AG09319 (cell line): Measurements from ENCODE around the gene LRFN3.
"Not testable (repeated sequence)": the region's sequence is repeated elsewhere in the genome, so short reads cannot be mapped to it uniquely, and the experiment has no call there.

ENCODE experiments used
- DNase-seq: peaks from one replicate; pipeline ENCODE4 v3.0.0-alpha.2; 2010; ENCODE audit warnings: low read depth; ENCODE audit errors: extremely low read depth
- TF ChIP-seq, protein P1 (sequence below): IDR thresholded peaks from 2 replicates; pipeline ENCODE4 v1.5.1; 2011; ENCODE audit warnings: low read depth, mild to moderate bottlenecking, inconsistent platforms, low read length, moderate library complexity

LRFN3 gene

GRCh38 chr19:35966771-35967170, 30.6 kb downstream of the LRFN3 start:
- DNase-seq, result no peak
- TF ChIP-seq, protein P1, sequence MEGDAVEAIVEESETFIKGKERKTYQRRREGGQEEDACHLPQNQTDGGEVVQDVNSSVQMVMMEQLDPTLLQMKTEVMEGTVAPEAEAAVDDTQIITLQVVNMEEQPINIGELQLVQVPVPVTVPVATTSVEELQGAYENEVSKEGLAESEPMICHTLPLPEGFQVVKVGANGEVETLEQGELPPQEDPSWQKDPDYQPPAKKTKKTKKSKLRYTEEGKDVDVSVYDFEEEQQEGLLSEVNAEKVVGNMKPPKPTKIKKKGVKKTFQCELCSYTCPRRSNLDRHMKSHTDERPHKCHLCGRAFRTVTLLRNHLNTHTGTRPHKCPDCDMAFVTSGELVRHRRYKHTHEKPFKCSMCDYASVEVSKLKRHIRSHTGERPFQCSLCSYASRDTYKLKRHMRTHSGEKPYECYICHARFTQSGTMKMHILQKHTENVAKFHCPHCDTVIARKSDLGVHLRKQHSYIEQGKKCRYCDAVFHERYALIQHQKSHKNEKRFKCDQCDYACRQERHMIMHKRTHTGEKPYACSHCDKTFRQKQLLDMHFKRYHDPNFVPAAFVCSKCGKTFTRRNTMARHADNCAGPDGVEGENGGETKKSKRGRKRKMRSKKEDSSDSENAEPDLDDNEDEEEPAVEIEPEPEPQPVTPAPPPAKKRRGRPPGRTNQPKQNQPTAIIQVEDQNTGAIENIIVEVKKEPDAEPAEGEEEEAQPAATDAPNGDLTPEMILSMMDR, result no peak

DNA sequence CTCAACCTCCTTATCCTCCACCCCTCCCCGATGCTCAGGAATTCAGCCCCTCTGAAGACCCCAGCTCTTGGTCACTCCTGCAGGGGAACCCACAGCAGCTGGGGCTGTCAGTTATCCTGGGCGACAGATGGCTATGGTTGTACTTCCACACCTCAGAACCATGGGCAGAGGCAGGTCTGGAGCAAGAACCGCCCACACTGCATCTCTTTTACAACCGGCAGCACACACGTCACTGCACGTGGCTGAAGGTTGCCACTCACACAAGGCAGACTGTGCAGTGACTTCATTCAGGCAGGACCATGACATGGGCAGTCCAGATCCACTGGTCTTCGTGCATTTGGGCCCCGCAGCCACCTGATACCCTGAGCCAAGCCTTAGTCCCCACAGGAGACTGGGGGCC, 37.3 kb downstream of the LRFN3 start:
- DNase-seq, result no peak
- TF ChIP-seq, protein P1, result no peak

GRCh38 chr19:35975608-35976214, 39.5 kb downstream of the LRFN3 start:
- TF ChIP-seq, protein P1, result no peak
- DNase-seq, result no peak

GRCh38 chr19:35977446-35978222, 41.5 kb downstream of the LRFN3 start:
- TF ChIP-seq, protein P1, result no peak
- no peak for DNase-seq

DNA sequence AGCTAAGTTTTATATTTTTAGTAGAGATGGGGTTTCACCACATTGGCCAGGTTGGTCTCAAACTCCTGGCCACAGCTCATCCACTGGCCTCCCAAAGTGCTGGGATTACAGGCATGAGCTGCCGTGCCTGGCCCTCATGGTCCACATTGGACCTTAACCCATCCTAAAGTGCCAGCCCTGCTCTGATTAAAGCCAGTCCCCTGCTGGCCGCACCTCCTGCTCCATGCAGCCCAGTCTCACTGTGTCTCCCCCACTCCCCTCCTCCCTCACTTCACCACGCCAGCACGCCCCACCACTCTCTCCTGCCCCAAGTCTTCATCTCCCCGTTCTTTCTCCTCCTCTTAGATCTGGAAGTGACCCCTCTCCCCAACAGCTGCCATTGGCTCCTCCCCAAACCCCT, 42.1 kb downstream of the LRFN3 start:
- no peak for DNase-seq
- TF ChIP-seq, protein P1, result no peak

- no peak for DNase-seq
- TF ChIP-seq, protein P1, result no peak
Measured at GRCh38 chr19:35978832-35979365, 42.7 kb downstream of the LRFN3 start.

- not testable (repeated sequence) for DNase-seq
Measured at GRCh38 chr19:35980997-35981396, 44.8 kb downstream of the LRFN3 start.
